GM19238 (cell line): ENCODE data around the gene PFDN6.

Source experiments
- DNase-seq: peaks from one replicate; pipeline ENCODE4 v3.0.0; 2011; ENCODE audit warnings: low spot score; ENCODE audit not compliant: insufficient read length

Gene PFDN6

DNA sequence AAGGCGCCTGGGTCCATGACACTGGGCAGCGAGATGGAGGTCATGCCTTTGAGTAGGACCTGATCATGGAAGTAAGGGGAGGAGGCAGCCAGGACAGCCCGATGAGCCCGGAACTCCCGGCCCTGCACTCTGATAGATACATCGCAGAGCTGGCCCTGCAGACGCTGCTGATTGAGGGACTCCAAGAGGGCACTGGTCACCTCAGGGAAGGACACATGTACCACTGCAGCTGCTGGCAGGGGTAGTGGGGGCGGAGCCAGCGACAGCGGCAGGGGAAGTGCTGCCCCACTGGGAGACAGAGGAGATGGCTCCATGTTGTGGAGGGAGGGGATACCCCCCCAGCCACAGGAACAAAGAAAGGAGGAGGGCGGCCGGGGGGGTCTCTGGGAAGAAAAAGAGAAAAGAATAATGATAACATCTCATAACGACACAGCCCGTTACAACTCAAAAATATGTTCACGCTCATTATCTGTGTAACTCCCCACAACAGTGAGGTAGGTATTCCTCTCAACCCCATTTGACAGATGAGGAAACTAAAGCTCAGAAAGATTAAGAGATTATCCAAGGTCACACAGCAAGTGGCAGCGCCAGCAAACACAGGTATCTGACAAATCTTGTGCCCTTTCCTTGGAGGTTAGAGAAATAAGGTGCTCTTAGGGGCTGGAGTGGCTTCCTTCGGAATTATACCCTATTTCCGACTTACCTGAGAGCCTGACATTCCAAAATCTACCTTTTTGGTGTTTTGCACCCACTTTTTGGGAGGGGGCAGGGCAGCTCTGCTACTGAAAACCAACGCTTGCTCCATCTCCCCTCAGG lies 27.4 kb downstream of the PFDN6 start:
- no peak for DNase-seq

DNA sequence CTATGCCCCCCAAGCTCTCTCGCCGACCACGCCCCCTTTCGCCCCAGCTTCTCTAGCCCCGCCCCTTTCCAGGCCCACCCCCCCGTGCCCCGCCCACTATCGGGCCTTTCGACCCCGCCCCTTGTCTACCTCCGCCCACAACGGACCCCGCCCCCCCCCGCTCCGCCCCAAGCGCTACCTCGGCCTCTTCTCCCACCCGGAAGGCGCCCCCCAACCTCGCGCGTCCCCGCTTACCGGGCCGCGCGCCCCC lies 27.9 kb downstream of the PFDN6 start:
- no peak for DNase-seq

DNA sequence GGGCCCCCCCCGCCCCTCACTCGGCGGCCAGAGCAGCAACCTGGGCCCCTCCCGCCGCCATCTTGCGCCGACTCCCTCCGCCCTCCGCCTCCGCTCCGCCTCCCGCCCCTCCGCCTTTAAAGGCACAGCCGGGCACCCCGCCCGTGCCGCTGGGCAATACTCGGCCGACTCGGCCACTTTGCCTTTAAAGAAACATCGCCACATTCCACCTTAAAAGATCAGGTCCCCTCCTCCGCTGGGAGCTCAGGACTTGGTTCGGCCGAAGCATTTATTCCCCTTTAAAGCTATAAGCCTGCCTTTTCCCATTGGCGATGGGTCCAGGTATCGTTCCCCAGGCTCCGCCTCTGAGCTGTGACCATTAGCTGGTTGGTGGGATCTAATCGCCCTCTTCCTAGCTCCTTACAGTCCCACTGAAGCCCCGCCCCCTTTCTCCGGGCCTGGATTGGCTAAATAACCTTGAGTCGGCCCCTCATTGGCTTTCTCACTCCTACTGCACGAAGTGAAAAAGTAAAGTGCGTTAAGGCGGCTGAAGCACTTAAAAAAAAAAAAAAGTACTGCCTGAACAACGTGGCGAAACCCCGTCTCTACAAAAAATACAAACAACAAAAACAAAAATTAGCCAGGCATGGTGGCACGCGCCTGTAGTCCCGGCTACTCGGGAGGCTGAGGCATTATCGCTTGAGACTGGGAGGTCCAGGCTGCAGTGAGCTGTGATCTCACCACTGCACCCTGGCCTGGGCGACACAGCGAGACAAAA lies 28.4 kb downstream of the PFDN6 start, which contains the start of gene ZBTB22:
Gene ZBTB22, minus strand, starts transcription at position 76 of the 757 bp plus-strand sequence. CDS start 828 bp downstream, outside the sequence.
- peak; percentile 75 for DNase-seq

DNA sequence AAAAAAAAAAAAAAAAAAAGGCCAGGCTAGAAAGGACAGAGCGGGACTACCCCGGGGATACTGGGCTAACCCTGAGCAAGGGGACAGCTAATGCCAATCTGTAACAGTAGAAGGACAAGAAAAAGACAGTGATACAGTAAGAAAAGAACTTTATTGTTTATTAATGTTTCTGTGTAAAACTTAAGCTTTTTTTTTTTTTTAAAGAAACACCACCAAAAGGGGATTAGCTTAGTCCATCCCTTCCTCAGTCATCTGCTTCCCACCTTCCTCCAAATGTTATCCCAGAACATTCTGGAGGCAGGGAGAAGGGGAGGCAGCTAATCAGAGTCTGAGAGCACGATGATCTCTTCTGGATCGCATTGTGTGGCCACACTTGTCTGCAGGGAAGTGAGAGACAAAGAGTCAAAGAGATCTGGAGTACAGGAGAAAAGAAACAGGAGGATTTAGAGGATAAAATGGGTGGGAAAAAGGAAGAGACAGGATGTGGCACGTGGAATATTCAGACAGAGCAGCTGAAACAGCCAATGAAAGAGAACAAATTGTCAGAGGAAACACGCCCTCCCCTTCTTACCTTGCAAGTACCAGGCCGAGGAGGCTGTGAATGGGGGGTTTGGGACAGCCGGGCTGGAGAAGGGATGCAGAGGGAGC lies 29.1 kb downstream of the PFDN6 start:
- DNase-seq = no peak

DNA sequence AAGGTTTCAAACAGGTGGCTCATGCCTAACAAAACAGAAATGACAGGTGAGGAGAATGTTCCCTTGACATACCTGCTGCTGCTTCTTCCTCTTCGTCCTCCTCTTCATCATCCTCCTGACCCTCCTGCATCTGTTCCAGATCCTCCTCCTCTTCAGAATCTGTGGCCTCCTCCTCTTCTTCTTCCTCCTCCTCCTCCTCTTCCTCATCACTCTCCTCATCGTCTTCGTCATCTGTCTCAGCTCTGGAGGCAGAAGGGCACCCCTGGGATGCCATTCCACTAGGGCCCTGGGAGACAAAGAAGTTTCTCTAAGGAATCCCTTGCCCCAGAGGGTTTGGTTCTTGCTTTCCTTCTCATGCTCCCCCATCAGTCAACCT lies 30.5 kb downstream of the PFDN6 start:
- DNase-seq = no peak

DNA sequence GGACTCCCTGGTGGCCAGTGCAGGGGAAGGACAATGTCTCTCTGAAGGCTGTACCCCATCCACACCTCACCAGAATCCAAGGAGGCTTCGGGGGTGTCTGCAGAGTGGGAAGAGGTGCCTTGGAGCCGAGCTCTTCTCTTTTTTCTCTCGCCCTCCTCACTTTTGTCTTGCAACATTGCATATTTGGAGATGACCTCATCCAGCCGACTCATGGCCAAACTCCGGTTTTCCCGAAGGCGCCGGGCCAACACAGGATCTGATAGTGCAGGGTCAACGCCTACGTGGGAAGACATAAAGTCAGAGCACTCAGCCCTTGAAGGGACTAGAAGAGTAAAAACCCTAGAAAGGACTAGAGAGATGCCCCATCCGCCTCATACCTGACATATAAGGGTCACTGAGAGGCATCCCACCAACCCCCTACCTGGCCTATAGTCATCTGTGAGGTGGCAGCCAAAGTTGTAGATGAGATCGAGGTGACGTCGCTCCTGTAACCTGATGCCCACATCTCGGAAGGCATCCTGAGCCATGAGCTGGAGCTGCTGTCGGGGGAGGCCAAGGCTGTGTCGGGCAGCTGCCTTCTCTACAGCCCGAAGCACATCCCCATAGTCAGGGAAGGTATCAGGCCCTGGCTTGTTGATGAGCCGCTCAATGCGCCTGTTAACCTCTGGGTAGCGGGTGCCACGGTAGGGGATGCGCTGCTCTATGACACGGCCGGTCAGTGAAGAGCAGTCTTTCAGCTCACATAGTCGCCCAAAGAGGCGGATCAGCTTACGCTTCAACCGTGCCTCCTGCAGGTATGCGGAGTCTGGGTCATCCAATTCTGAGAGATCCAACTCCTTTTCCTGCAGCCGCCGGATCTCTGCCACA lies 31.1 kb downstream of the PFDN6 start:
- no peak for DNase-seq

DNA sequence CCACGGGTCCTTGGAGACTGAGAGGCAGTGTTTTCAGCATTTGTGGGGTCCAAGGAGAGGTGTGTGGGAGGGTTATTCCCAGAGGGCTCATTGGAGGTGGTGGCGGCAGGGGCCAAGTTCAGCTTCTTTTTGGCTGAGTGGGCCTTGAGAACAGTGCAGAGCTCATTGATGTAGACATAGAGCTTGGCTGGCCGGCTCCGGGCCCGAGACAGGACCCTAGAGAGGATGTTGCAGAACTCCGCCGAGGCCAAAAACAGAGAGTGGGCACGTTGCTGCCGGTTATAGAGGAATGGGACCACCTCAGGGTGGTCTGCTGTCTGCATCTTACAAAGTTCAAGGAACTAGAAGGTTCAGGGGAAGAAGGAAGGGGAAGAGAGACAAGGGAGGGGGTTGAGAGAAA lies 31.8 kb downstream of the PFDN6 start:
- no peak for DNase-seq

DNA sequence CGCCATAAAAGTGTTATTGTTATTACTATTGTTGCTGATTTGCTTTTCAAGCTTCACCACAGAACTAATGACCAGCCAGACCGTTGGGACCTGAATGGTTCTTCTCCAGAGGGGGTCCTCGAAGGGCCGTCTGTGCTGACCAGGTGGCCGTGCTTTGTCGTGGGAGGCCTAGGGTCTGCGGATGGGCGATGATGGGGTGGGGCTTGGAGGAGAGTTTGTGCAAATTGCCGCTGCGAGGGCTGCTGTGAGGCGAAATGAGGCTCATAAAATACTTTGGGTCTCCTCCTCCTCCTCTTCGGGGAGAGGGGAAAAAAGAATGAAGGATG lies 34.2 kb downstream of the PFDN6 start:
- no peak for DNase-seq

DNA sequence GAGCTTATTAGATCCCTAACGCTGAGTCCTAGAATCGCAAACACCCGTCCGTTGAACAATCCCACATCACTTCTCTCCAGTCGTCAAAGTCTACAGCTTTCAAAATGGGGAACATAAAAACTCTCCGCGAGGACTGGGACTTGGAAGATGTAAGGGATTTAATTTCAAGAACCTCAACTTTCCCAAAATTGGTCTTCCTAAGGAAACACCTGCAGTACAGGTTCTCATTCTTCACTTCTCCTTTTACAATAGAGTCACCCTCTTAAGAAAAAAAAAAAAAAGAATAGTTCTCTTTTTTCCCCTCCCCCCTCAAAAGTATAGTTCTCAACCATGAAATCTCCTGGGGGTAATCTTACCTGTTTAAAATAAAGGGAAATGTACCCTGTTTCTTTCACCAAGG lies 34.7 kb downstream of the PFDN6 start:
- DNase-seq = no peak

DNA sequence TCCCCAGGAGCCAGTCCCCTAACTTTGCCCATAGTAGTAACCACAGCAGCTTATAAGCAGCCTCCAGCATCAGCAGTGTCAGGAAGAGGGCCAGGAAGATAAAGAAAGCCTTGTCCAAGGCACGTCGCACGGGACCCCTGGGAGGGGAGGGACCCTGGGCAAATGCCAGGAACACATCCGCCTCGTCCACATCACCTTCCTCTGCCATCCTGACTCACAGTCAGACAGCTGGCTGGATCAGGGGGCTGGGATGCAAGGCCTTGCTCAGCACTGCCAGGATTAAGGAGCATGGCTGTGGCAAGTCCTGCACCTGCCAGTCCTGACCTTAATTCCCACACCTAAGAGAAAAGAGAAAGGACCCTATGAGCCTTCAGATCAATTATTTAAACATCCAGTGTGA lies 39.7 kb downstream of the PFDN6 start:
- no peak for DNase-seq

DNA sequence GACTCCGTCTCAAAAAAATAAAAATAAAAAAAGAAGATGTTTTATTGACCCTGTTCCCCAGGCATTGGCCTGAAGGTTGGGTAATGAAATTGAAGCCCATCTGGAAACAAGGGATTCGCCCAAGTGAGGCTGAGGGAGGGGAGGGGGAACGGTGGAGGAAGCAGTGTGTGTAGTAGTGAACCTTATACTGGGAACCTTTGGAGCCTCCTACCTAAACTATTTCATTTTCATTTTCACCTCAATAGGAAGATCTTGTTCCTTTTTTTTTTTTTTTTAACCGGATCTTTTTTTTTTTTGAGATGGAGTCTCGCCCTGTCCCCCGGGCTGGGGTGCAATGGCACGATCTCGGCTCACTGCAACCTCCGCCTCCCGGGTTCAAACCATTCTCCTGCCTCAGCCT lies 41.3 kb downstream of the PFDN6 start:
- no peak for DNase-seq

DNA sequence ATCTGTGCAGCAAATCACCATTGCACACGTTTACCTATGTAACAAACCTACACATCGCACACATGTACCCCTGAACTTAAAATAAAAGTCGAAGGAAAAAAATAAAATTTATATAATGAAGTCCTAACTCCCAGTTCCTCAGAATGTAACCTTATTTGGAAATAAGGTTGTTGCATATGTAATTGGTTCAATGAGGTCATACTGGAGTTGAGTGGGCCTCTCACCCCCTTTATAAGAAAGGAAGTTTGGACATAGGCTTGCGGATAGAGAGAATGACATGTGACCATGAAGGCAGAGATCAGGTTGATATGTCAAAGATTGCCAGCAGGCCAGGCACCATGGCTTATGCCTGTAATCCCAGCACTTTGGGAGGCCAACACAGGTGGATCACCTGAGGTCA lies 44.3 kb downstream of the PFDN6 start:
- DNase-seq = no peak

DNA sequence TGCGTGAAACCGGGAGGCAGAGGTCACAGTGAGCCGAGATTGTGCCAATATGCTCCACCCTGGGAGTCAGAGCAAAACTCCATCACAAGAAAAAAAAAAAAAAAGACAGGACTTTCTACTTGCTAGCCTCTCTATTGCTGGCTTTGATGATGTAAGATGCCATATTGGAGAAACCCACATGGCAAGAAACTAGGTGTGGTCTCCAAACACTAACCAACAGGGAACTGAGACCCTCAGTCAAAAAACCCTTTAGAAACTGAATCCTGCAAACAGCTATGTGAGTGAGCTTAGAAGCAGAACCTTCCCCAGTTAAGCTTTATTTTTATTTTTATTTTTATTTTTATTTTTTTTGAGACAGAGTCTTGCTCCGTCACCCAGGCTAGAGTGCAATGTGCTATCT lies 46.5 kb downstream of the PFDN6 start:
- DNase-seq = no peak

DNA sequence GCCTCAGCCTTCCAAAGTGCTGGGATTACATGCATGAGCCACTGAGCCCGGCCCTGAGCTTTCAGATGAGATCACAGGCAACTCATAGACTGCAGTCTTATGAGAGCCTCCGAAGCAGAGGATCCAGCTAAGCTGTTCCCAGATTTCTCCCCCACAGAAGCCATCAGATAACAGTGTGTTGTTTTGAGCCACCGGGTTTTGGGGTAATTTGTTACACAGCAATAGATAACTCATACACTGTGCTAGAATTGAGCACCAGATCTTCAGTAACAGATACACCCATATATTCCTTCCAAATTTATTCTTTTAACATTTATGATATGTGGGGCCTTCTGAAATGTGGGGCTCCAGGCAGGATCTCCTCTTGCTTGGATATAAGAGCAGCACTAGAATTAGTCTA lies 47.1 kb downstream of the PFDN6 start:
- no peak for DNase-seq

DNA sequence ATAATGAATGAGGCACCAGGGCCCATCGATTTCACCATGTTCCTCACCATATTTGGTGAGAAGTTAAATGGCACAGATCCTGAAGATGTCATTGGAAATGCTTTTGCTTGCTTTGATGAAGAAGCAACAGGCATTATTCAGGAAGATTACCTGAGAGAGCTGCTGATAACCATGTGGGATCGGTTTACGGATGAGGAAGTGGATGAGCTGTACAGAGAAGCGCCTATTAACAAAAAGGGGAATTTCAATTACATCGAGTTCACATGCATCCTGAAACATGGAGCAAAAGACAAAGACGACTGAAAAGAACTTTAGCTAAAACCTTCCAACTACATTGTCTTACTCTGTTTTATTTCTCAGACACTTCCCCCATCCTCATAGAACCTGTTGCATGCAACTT lies 49.8 kb downstream of the PFDN6 start:
- no peak for DNase-seq
